AG10803 (cell line): ENCODE results near the gene GPD1.
"Not testable (repeated sequence)": the region's sequence is repeated elsewhere in the genome, so short reads cannot be mapped to it uniquely, and the experiment has no call there.

Experiments used
- DNase-seq: peaks from one replicate; pipeline ENCODE4 v3.0.0; 2010; ENCODE audit warnings: low read depth
- H3K4me3 ChIP-seq: 2 replicates; pipeline ENCODE4 v1.5.1; 2011; ENCODE audit warnings: mild to moderate bottlenecking, low read length, control low read depth
- CTCF ChIP-seq: conservative IDR thresholded peaks from 2 replicates; pipeline ENCODE4 v1.5.1; 2011; ENCODE audit warnings: mild to moderate bottlenecking, low read length, control low read depth, inconsistent platforms

Gene GPD1

GRCh38 chr12:50151047-50151687 lies 47.4 kb downstream of the GPD1 start:
- no peak overlapping the region for H3K4me3 ChIP-seq
- DNase-seq, result no peak
- TF ChIP-seq CTCF, result no peak

- DNase-seq, H3K4me3 ChIP-seq: not testable (repeated sequence)
Observed at GRCh38 chr12:50154947-50155346, 51.1 kb downstream of the GPD1 start.

- H3K4me3 ChIP-seq, result no peak overlapping the region
- no peak for DNase-seq
- no peak for TF ChIP-seq CTCF
Observed at GRCh38 chr12:50156641-50157040, 52.8 kb downstream of the GPD1 start.

GRCh38 chr12:50157259-50157658 lies 53.5 kb downstream of the GPD1 start:
- no peak overlapping the region for H3K4me3 ChIP-seq
- TF ChIP-seq CTCF, result no peak
- no peak for DNase-seq

- DNase-seq, result no peak
- H3K4me3 ChIP-seq, result no peak overlapping the region
- TF ChIP-seq CTCF, result no peak
Observed at GRCh38 chr12:50160643-50161042, 56.8 kb downstream of the GPD1 start.
